HG03139 (cell line): ENCODE measurements around the gene RAB14.

Experiments
- ATAC-seq: cut with Tn5 transposase; IDR thresholded peaks from one replicate; pipeline ENCODE4 v1.9.1; 2021; ENCODE audit not compliant: unreplicated experiment

Gene RAB14

DNA sequence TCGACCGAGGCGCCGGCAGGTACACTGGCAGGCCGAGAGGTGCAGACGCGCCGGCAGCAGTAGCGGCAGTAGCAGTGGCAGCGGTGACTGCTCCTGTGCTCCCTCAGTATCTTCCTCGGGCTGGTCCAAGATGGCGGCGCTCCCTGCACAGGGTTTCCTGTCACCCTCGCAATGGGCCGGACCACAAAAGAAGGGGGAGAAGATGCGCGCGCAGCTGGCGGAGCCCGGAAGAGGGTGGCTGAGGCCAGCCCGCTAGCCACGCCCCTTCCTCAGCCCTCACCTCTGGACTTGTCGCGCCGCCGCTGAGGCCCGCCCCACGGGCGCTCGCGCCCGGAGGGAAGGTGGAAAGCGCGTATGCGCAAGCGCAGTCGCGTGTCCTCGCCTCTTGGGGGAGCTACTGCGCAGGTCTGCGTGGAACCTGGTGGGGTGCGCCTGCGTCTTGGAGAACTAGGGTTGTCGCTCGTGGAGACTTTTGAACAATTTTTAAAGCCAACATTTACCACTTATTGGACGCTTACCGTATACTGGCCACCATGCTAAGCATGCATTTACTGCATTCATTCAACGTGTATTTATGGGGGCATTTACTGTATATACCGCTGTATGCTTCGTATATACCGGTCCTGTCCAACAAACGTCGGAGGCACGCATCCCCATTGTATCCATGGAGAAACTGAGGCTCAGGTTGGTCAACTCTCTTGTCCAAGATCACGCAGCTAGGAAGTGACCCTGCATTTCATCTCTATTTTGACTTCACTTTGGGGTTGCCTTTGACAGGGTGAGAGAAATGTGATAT is at the start of gene RAB14:
TSS of gene RAB14 (minus strand) at position 132 of the 796 bp plus-strand sequence. CDS start 8,457 bp downstream, outside the sequence.
- ATAC-seq, result peak; percentile 84

GRCh38 chr9:121249563-121249962 is 47.9 kb upstream of the RAB14 start:
- no peak for ATAC-seq

DNA sequence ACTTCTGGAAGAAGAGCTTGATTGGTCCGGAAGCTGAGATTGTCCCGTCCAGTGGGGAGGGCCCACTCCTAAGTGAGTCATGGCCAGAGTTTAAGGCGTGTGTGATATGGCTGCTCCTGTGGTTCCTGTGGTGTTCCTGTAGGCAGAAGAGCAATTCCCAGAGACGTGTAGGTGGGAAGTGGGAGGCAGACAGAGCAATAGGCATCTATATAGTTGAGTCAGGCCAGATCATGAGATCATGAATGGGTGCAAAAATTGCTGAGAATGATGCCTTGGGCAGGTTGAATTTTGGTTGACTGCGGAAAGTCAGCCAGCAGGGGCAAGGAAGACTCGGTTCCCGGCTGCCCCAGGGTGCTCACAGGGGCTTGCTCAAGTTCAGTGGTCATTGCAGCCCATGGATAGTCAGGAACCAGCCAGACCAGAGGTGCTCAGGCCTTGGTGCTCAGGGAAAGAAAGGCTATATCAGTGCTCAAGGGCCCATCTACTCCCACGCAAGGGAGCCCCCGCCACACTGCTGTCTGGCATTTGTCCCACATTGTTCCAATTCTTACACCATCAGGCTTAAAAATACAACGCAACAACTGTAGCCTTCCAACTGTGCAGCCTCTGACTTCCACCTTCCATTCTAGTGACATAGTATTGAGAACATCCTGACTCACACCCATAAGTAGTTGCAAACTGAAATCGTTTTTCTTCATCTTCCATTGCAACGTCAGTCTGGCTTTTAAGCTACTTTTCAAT is 45.3 kb upstream of the RAB14 start:
- no peak for ATAC-seq

- no peak for ATAC-seq
Measured at GRCh38 chr9:121242959-121243346, 41.3 kb upstream of the RAB14 start.

DNA sequence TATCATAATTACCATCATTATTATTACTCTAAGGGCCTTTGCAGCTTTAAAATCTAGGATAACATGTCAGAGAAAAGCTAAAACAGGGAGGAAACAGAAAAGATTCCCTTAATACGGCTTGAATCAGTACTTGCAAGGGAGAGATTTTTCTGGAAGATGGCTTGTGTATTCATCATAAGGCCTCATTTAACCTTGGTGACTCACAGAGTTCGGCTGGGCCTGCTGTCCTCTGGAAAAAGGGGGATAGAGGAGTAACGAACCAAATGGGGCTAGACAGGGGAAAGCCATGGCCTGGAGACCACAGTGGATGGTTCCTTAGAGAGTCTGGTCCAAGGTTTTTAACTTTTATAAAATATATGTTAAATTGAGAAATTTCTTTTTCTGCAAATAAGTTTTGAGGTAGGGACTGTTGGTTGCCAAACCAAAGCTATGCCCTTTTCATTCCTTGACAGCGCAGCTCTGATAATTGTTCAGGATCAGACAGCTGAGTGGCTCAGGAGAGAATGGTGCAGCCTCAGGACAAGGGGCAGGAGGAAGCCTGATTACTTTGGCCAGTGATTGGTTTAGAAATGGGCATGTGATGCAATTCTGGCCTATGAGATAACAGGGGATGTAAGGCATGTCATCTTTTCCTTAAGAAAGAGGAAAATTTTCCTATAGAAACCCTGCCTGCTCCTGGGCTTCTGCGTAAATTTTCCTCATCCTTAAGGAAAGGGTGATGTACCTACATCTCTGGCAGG is 40.7 kb upstream of the RAB14 start:
- ATAC-seq, result no peak

GRCh38 chr9:121240472-121241135 is 38.9 kb upstream of the RAB14 start:
- ATAC-seq, result no peak

- no peak for ATAC-seq
Measured at GRCh38 chr9:121239851-121240250, 38.2 kb upstream of the RAB14 start.

- ATAC-seq, result no peak
Measured at GRCh38 chr9:121239071-121239470, 37.4 kb upstream of the RAB14 start.

DNA sequence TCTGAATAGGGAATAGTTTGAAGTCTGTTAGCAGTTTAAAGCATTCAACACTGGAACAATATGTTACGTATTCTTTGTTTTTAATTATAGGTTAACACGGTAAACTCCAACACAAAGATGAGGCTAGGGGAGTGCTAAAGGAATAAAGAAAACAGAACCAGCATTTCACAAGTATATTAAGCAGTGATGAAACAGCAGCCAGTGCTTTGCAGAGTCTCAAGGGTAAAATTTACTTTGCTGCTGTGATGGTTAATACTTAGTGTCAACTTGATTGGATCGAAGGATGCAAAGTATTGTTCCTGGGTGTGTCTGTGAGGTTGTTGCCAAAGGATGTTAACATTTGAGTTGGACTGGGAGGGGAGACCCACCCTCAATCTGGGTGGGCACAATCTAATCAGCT is 36.2 kb upstream of the RAB14 start:
- ATAC-seq, result no peak

DNA sequence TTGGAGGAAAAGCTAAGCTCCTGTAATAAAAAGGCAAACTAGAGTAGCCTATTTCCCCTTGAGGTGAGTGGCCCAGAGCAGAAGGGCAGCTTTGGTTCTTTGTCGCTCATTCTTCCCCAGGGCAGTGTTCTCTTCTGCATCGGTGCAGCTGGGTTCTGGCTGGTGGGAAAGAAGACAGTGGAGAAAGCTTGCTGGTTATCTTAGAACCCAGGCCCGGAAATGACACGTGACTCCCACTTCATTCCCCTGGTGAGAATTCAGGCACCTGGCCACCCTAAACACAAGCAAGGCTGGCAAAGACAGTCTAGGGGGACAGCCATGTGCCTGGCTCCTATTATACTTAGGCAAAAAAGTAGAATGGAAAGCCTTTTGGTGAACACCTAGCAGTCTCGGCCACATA is 33.8 kb upstream of the RAB14 start:
- no peak for ATAC-seq

GRCh38 chr9:121234832-121235161 is 33.1 kb upstream of the RAB14 start:
- ATAC-seq, result no peak

DNA sequence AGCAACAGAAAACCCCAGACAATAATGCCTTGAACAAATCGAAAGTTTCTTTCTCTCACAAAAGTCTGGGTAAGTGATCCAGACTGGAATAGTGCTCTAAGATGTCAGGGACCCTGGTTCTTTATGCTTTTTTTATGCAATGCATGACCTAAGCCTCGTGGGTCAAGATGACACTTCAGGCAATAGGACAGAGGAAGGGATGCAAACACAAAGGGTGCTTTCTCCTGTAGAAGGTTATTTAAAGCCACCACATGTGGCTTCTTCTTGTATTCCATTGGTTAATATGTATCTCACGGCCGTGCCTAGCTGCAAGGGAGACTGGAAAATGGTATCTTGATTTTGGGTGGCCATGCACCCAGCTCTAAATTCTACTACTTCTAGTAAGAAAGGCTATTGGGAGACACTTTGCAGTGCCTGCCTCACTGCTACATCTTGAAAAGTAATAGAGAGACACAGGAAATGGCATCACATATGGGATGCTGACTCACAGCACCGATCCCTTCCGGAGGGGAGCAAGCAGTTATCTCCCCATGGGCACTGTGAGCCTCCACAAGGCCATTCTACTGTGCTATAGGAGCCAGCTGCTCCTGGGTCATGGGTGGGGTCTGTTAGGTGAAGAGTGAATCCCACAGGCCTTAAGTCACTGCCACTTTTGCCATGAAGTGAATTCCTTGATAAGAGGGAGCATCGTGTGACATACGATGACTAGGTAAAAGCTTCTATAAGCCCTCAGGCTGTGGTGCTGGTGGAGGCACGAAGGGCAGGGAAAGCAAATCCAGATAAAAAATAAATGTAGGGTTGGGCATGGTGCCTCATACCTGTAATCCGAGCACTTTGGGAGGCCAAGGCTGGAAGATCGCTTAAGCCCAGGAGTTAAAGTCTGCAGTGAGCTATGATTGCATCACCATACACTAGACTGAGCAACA is 32.5 kb upstream of the RAB14 start:
- ATAC-seq, result no peak

DNA sequence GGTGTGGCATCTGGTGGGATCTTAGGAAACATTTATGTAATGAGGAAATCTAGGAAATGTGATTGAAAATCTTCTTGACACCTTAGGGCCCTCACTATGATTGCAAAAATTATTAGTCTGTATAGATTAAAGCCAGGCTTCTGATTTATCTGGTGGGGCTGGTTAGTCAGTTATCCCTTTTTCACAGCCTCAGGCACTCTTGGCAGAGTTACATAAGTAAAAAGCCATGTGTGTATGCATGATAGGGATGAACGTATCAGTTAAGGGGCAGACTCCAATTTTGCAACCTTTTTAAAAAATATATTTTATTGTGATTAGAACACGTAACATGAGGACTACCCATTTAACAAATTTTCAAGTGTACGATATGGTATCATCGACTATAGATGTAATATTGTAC is 30.6 kb upstream of the RAB14 start:
- ATAC-seq, result no peak

GRCh38 chr9:121230256-121230655 is 28.6 kb upstream of the RAB14 start:
- no peak for ATAC-seq

- no peak for ATAC-seq
Measured at GRCh38 chr9:121227862-121228261, 26.2 kb upstream of the RAB14 start.

DNA sequence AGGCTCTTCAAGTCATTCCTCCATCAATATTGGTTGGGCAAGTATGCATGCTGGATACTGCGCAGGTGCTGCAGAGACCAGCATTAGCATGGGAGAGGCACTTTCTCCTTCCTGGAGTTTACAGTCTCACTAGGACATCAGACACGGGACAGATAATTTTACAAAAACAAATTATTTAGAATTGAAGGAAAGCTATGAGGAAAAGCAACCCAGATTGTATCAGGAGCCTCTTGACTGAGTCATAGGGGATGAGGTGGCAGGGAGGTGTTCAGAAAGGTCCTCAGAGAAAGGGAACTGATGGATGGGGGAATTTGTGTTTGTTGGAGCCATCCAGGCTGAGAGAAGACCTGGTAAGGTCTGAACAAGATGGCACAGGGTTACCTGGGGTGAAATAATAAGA is 24.5 kb upstream of the RAB14 start:
- no peak for ATAC-seq

GRCh38 chr9:121225240-121225639 is 23.6 kb upstream of the RAB14 start:
- no peak for ATAC-seq

- no peak for ATAC-seq
Measured at GRCh38 chr9:121222524-121223171, 21.0 kb upstream of the RAB14 start.

DNA sequence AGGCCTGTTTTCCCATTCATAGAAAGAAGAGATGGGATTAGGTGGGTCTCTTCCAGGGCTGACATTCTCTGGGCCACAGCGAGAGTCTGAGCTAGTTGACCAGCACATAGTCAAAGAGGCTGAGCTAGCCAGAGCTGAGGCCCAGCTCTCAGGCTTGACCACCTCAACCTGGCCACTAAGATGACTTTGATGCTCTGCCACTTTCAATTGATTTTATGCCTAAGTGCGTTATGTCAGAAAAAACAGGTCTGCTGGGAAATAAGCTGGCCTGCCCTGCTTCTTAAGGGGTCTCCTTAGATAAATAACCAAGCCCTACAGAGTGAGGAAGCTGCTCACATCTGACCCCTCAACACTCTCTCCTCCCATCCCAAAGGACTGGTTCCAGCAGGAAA is 20.0 kb upstream of the RAB14 start:
- no peak for ATAC-seq
